NB4 (cell line): ENCODE measurements around the gene KCND1.
A peak's percentile ranks its signal among the peaks of the same experiment; 100 is the strongest.

Experiments
- DNase-seq: peaks from one replicate; pipeline ENCODE4 v3.0.0; 2010; ENCODE audit warnings: low read depth
- H3K4me3 ChIP-seq: one replicate; pipeline ENCODE4 v1.5.1; 2011; ENCODE audit warnings: mild to moderate bottlenecking, low read depth, low read length, moderate library complexity
- MYC ChIP-seq: IDR thresholded peaks from 2 replicates; pipeline ENCODE4 v1.6.1; 2011; ENCODE audit warnings: low read depth, low read length
- POLR2A ChIP-seq: IDR thresholded peaks from 2 replicates; pipeline ENCODE4 v1.6.1; 2011; ENCODE audit warnings: mild to moderate bottlenecking; ENCODE audit not compliant: insufficient read length; ENCODE audit errors: extremely low read depth
- TF ChIP-seq, protein P1 (sequence below): IDR thresholded peaks from 2 replicates; pipeline ENCODE4 v1.6.1; 2011; ENCODE audit warnings: low read depth, low read length
- TF ChIP-seq, protein P2 (sequence below): IDR thresholded peaks from one replicate; pipeline ENCODE4 v1.5.1; 2012; ENCODE audit warnings: low read depth, low read length

The KCND1 gene

DNA sequence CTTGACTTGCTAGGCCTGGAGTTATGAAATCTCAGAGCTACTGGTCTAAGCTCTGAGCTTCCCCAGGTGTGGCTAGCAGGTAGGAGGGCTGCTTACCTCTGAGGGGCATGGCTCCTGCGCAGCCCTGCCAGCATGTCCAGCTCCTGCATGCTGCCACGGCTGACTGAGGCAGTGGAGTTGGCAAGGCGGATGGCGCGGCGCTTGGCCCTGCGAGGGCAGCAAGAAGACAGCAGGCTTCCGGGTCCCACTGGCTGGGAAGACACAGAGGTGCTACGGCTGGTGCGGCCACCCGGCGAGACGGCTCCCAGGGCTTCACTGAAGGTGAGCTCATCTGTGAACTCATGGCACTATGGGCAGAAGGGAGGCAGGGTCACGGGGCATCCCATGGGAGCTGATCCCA, 5.7 kb downstream of the KCND1 start:
- DNase-seq: no peak
- H3K4me3 ChIP-seq: no peak overlapping the region
- TF ChIP-seq MYC (no peak), POLR2A (no peak)
- TF ChIP-seq, protein P1, sequence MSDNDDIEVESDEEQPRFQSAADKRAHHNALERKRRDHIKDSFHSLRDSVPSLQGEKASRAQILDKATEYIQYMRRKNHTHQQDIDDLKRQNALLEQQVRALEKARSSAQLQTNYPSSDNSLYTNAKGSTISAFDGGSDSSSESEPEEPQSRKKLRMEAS: no peak
- TF ChIP-seq, protein P2, sequence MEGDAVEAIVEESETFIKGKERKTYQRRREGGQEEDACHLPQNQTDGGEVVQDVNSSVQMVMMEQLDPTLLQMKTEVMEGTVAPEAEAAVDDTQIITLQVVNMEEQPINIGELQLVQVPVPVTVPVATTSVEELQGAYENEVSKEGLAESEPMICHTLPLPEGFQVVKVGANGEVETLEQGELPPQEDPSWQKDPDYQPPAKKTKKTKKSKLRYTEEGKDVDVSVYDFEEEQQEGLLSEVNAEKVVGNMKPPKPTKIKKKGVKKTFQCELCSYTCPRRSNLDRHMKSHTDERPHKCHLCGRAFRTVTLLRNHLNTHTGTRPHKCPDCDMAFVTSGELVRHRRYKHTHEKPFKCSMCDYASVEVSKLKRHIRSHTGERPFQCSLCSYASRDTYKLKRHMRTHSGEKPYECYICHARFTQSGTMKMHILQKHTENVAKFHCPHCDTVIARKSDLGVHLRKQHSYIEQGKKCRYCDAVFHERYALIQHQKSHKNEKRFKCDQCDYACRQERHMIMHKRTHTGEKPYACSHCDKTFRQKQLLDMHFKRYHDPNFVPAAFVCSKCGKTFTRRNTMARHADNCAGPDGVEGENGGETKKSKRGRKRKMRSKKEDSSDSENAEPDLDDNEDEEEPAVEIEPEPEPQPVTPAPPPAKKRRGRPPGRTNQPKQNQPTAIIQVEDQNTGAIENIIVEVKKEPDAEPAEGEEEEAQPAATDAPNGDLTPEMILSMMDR: no peak

DNA sequence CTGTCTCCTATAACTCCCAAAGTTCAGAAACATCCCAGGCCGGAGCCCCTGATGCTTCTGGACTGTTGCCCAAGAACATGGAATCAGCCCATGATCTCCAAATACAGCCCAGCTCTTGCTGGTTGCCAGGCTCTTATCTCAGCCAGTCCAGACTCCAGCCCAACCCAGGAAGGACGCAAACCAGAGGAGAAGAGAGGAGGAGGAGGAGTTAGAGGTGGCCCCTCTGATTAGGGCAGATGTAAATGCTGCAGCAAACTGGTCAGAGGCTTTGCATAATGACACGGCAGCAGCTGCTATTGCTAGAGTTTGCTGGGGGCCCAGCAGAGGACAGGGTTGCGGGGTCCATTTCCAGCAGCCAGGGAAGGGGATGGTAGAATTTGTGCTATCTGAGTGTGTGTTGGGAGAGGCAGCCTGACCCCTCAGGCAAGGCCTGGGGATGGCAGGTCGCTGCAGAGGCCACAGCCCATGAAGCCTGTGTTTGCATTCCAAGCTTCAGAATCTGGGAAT, 10.0 kb downstream of the KCND1 start:
- DNase-seq: no peak

DNA sequence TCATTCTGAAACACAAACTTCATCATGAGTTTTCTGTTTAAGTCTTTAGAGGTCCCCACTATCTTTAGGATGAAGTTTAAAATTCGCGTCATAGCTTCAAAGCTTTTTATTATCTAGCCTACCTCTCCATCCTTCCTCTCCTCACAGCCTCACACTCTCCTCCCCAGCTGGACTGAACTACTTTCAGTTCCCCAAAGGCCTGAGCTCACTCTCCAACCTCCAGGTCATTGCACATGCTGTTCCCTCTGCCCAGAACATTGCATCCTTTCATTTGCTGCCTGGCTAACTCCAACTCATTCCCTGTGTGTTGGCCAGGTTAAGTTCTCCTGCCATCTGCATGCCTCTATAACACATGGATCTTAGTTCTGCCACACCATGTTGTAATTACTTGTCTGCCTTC, 11.4 kb downstream of the KCND1 start:
- TF ChIP-seq POLR2A (no peak), MYC (no peak)
- TF ChIP-seq, protein P1: no peak
- H3K4me3 ChIP-seq: no peak overlapping the region
- DNase-seq: no peak

More for the DNA sequence above, 10.0 kb downstream of the KCND1 start:
- TF ChIP-seq POLR2A (no peak), MYC (no peak)
- TF ChIP-seq, protein P1: no peak
- H3K4me3 ChIP-seq: no peak overlapping the region

DNA sequence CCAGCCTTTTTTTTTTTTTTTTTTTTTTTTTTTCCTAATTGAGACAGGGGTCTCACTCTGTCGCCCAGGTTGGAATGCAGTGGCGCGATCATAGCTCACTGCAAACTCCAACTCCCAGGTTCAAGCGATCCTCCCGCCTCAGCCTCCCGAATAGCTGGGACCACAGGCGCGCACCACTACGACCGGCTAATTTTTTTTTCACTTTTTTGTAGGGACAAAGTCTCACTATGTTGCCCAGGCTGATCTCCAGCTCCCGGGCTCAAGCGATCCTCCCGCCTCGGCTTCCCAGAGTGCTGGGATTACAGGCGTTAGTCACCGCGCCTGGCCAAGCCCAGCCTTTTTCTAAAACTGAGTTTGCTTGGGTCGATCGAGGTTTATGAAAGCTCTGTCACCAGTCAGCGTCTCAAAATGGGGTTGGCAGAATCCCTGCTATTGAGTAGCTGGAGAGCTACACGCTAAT, 13.0 kb downstream of the KCND1 start:
- peak; percentile 36 for DNase-seq
- TF ChIP-seq, protein P1: no peak
- no peak for TF ChIP-seq POLR2A
- TF ChIP-seq, protein P2: no peak
- TF ChIP-seq MYC: no peak
- peak overlapping the region; percentile 68 for H3K4me3 ChIP-seq

DNA sequence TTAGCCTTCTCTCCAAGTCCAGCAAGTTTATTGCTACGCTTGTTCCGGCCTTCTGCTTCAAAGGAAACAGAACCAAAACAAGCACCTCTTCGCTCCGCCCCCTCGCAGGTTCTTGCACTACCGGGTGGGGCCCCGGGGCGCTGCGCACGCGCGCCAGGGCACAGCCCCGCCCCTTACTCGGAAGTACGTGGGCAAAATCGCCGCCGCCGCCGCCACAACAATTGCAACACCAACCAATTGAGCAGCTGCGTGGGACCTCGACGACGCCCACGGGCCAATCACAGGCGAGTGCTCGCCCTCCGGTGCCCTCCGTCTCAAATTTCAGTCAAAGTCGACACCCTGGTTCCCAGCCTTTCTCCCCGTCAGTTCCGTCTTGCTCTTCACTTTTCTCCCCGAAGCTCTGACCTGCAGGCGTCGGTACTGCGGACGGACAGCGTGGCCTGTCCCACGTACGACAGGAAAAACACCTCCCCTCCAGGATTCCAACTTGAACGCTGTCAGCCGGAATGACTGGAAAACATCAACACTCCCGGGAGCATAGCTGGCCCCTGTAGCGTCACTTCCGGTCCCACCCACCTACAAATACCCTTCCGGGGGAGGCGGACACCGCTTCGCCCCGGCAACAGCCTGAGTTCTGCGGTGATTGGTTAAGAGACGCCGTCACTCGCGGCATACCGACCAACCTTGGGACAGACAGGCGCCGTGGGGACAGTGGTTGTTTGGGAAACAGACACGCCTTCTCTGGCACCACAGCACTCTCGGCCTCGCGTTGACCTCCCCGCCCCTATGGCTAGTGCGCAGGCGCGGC, 13.6 kb downstream of the KCND1 start:
- DNase-seq: peak; percentile 97
- peak; percentile 26 for TF ChIP-seq POLR2A
- TF ChIP-seq MYC: 0 out of 2 replicates have a peak, but pooled peaks have one; percentile 28
- TF ChIP-seq, protein P1: no peak
- H3K4me3 ChIP-seq: peak overlapping the region; percentile 72

DNA sequence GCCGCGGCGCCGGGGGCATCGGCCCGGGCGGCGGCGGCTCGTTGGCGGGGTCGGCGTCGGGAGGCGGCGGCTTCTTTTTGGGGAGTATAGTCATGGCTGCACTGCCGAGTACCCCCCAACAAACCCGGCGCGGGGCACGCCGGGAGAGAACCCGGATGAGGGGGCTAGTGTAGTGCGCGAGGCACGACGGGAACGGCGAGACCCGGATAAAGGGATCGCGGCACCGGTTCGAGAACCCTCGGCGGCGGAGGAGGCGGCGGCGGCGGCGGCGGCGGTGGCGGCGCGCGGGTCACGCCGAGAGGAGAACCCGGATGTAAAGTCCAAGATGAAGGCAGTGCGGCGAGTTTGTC, 14.2 kb downstream of the KCND1 start, which contains the start of gene OTUD5:
Gene OTUD5 (minus strand): TSS at position 131 of the 350 bp plus-strand sequence. CDS start 37 bp downstream, at position 94.
- peak within 1 kb of the TSS; percentile 82 for H3K4me3 ChIP-seq
- TF ChIP-seq MYC: no peak
- peak; percentile 78 for DNase-seq

DNA sequence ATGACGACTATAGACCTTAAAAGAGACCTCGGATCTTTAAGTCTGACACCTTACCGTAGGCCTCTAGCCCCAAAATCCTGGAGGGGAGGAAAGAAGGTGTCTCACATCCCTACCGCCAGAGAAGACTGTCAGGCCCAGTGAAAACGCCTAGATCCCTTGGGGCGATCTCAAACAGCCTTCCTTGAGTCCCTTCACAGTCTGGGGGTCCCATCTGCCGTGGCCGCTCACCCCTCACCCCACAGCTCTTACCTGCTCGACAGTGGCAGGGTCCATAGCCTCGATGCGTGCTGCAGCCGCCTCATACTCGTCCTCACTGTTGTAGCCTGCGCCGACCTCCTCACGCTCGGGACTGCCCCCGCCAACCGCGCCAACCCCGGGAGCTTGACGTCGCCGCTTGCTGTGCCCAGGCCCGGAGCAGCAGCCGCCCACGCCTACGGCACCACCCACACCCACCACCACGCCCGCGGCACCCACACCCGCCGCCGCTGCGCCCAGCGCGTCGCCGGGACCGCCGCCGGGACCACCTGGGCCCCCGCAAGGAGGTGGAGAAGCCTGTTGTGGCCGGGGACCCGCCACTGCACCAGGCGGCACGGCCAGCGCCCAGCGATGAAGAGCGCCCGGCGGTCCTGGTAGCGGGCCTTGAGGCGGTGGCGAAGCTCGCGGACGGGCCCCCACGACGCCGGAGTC, 14.8 kb downstream of the KCND1 start:
- DNase-seq: peak; percentile 39
- TF ChIP-seq, protein P1: no peak
- no peak for TF ChIP-seq POLR2A
- TF ChIP-seq, protein P2: no peak
- no peak for TF ChIP-seq MYC
- peak overlapping the region; percentile 82 for H3K4me3 ChIP-seq
